ENCODE data around the gene CLBA1. TPM values are rescaled to one million over a fixed set of nuclear protein-coding genes. Genes with fewer than 3 reads are reported as not detected.

Gene CLBA1
- total and polyA plus RNA-seq, 4 donors = 12.3 to 22.3 (median 13.8) TPM

GRCh38 chr14:104996483-104996882 is 10.9 kb downstream of the CLBA1 start:
- Histone ChIP-seq H3K9ac (ENCODE audit: insufficient read depth in 1 of 2, low read length in 2 of 2) (no peak overlapping the region), H3K4me3 (no peak overlapping the region), H3K27me3 (ENCODE audit: control insufficient read depth in 3 of 3, insufficient read depth in 3 of 3, low read length in 2 of 3) (no peaks in the 10 kb centered on the region), H3K36me3 (ENCODE audit: control insufficient read depth in 4 of 4, insufficient read depth in 4 of 4, low read length in 4 of 4) (peaks cover 0 to 17% (median 2%) of the 10 kb centered on the region in 4 donors), H3K27ac (ENCODE audit: low read depth in 1 of 2, low read length in 1 of 2) (no peak overlapping the region), H3K9me3 (ENCODE audit: control insufficient read depth in 4 of 4, insufficient read depth in 3 of 4, low read length in 3 of 4) (peaks cover 0 to 5% (median 0%) of the 10 kb centered on the region in 4 donors), H3K4me1 (ENCODE audit: control insufficient read depth in 5 of 5, insufficient read depth in 5 of 5, low read length in 5 of 5) (no peaks in the 10 kb centered on the region)
- ATAC-seq (ENCODE audit: insufficient read depth, low FRiP score) = no peak
- 93 to 94% methylated on average over 13 of the region's 13 CpGs for WGBS, 2 donors
- no peak for DNase-seq
- no peak for TF ChIP-seq CTCF (IDR thresholded peaks at IDR 0.05; ENCODE audit: control extremely low read depth, extremely low read depth)

GRCh38 chr14:104998801-104999200 is 13.2 kb downstream of the CLBA1 start:
- no peaks in the 10 kb centered on the region for H3K27me3 ChIP-seq (ENCODE audit: control insufficient read depth in 3 of 3, insufficient read depth in 3 of 3, low read length in 2 of 3)
- H3K9ac ChIP-seq (ENCODE audit: insufficient read depth in 1 of 2, low read length in 2 of 2) = no peak overlapping the region
- ATAC-seq (ENCODE audit: insufficient read depth, low FRiP score) = no peak
- H3K27ac ChIP-seq (ENCODE audit: low read depth in 1 of 2, low read length in 1 of 2) = no peak overlapping the region
- peaks cover 0 to 4% (median 1%) of the 10 kb centered on the region in 4 donors for H3K36me3 ChIP-seq (ENCODE audit: control insufficient read depth in 4 of 4, insufficient read depth in 4 of 4, low read length in 4 of 4)
- DNase-seq = no peak
- no peak overlapping the region for H3K4me3 ChIP-seq
- H3K9me3 ChIP-seq (ENCODE audit: control insufficient read depth in 4 of 4, insufficient read depth in 3 of 4, low read length in 3 of 4) = peaks cover 0 to 2% (median 0%) of the 10 kb centered on the region in 4 donors
- H3K4me1 ChIP-seq (ENCODE audit: control insufficient read depth in 5 of 5, insufficient read depth in 5 of 5, low read length in 5 of 5) = no peaks in the 10 kb centered on the region
- TF ChIP-seq CTCF (IDR thresholded peaks at IDR 0.05; ENCODE audit: control extremely low read depth, extremely low read depth) = no peak
- 81 to 96% methylated on average over 5 of the region's 5 CpGs for WGBS, 2 donors

GRCh38 chr14:104999361-104999760 is 13.8 kb downstream of the CLBA1 start:
- no peak overlapping the region for H3K9ac ChIP-seq (ENCODE audit: insufficient read depth in 1 of 2, low read length in 2 of 2)
- no peaks in the 10 kb centered on the region for H3K27me3 ChIP-seq (ENCODE audit: control insufficient read depth in 3 of 3, insufficient read depth in 3 of 3, low read length in 2 of 3)
- H3K36me3 ChIP-seq (ENCODE audit: control insufficient read depth in 4 of 4, insufficient read depth in 4 of 4, low read length in 4 of 4) = peaks cover 0 to 4% (median 1%) of the 10 kb centered on the region in 4 donors
- WGBS, 2 donors = 92 to 97% methylated on average over 3 of the region's 3 CpGs
- no peak overlapping the region for H3K27ac ChIP-seq (ENCODE audit: low read depth in 1 of 2, low read length in 1 of 2)
- peaks cover 0 to 2% (median 0%) of the 10 kb centered on the region in 4 donors for H3K9me3 ChIP-seq (ENCODE audit: control insufficient read depth in 4 of 4, insufficient read depth in 3 of 4, low read length in 3 of 4)
- ATAC-seq (ENCODE audit: insufficient read depth, low FRiP score) (no peak), DNase-seq (no peak)
- peaks cover 0 to 2% (median 0%) of the 10 kb centered on the region in 5 donors for H3K4me1 ChIP-seq (ENCODE audit: control insufficient read depth in 5 of 5, insufficient read depth in 5 of 5, low read length in 5 of 5)
- TF ChIP-seq CTCF (IDR thresholded peaks at IDR 0.05; ENCODE audit: control extremely low read depth, extremely low read depth) = no peak
- H3K4me3 ChIP-seq = no peak overlapping the region

- TF ChIP-seq CTCF (IDR thresholded peaks at IDR 0.05; ENCODE audit: control extremely low read depth, extremely low read depth) = no peak
- Histone ChIP-seq H3K36me3 (ENCODE audit: control insufficient read depth in 4 of 4, insufficient read depth in 4 of 4, low read length in 4 of 4) (peaks cover 0 to 13% (median 8%) of the 10 kb centered on the region in 4 donors), H3K9me3 (ENCODE audit: control insufficient read depth in 4 of 4, insufficient read depth in 3 of 4, low read length in 3 of 4) (no peaks in the 10 kb centered on the region), H3K27me3 (ENCODE audit: control insufficient read depth in 3 of 3, insufficient read depth in 3 of 3, low read length in 2 of 3) (no peaks in the 10 kb centered on the region), H3K27ac (ENCODE audit: low read depth in 1 of 2, low read length in 1 of 2) (no peak overlapping the region), H3K4me1 (ENCODE audit: control insufficient read depth in 5 of 5, insufficient read depth in 5 of 5, low read length in 5 of 5) (peaks cover 0 to 4% (median 2%) of the 10 kb centered on the region in 5 donors), H3K9ac (ENCODE audit: insufficient read depth in 1 of 2, low read length in 2 of 2) (no peak overlapping the region), H3K4me3 (no peak overlapping the region)
- WGBS, 2 donors = 82 to 89% methylated on average over 20 of the region's 20 CpGs
- DNase-seq (no peak), ATAC-seq (ENCODE audit: insufficient read depth, low FRiP score) (no peak)
Measured at GRCh38 chr14:105005329-105005928, 19.8 kb downstream of the CLBA1 start.
